ENCODE results near the gene PERCC1.

Gene PERCC1

GRCh38 chr16:1420111-1420539 lies 10.8 kb upstream of the PERCC1 start:
- no peak for DNase-seq (ENCODE audit: low spot score)
- no peak for TF ChIP-seq CTCF (IDR thresholded peaks at IDR 0.05; ENCODE audit: borderline replicate concordance, control extremely low read depth, extremely low read depth, insufficient read depth, missing control alignments)
- in situ Hi-C loops (cut with MboI; ENCODE audit: low sequenced_read_pairs, unreplicated experiment): no loop called here

GRCh38 chr16:1422076-1422475 lies 8.8 kb upstream of the PERCC1 start:
- TF ChIP-seq CTCF (IDR thresholded peaks at IDR 0.05; ENCODE audit: borderline replicate concordance, control extremely low read depth, extremely low read depth, insufficient read depth, missing control alignments): no peak
- DNase-seq (ENCODE audit: low spot score): no peak
- in situ Hi-C loops (cut with MboI; ENCODE audit: low sequenced_read_pairs, unreplicated experiment): no loop called here

- in situ Hi-C loops (cut with MboI; ENCODE audit: low sequenced_read_pairs, unreplicated experiment): no loop called here
- TF ChIP-seq CTCF (IDR thresholded peaks at IDR 0.05; ENCODE audit: borderline replicate concordance, control extremely low read depth, extremely low read depth, insufficient read depth, missing control alignments): no peak
- no peak for DNase-seq (ENCODE audit: low spot score)
Observed at GRCh38 chr16:1424028-1424427, 6.8 kb upstream of the PERCC1 start.

- no peak for TF ChIP-seq CTCF (IDR thresholded peaks at IDR 0.05; ENCODE audit: borderline replicate concordance, control extremely low read depth, extremely low read depth, insufficient read depth, missing control alignments)
- in situ Hi-C loops (cut with MboI; ENCODE audit: low sequenced_read_pairs, unreplicated experiment): no loop called here
- DNase-seq (ENCODE audit: low spot score): no peak
Observed at GRCh38 chr16:1425616-1426370, 5.1 kb upstream of the PERCC1 start.

GRCh38 chr16:1426734-1427471 lies 4.0 kb upstream of the PERCC1 start:
- in situ Hi-C loops (cut with MboI; ENCODE audit: low sequenced_read_pairs, unreplicated experiment): no loop called here
- no peak for TF ChIP-seq CTCF (IDR thresholded peaks at IDR 0.05; ENCODE audit: borderline replicate concordance, control extremely low read depth, extremely low read depth, insufficient read depth, missing control alignments)
- DNase-seq (ENCODE audit: low spot score): no peak

- TF ChIP-seq CTCF (IDR thresholded peaks at IDR 0.05; ENCODE audit: borderline replicate concordance, control extremely low read depth, extremely low read depth, insufficient read depth, missing control alignments): no peak
- in situ Hi-C loops (cut with MboI; ENCODE audit: low sequenced_read_pairs, unreplicated experiment): no loop called here
- DNase-seq (ENCODE audit: low spot score): no peak
Observed at GRCh38 chr16:1427473-1428461, 3.1 kb upstream of the PERCC1 start.
